Measurements from ENCODE around the gene ITGAX.

The ITGAX gene

GRCh38 chr16:31375231-31375630 is 20.3 kb downstream of the ITGAX start:
- DNase-seq = no peak

DNA sequence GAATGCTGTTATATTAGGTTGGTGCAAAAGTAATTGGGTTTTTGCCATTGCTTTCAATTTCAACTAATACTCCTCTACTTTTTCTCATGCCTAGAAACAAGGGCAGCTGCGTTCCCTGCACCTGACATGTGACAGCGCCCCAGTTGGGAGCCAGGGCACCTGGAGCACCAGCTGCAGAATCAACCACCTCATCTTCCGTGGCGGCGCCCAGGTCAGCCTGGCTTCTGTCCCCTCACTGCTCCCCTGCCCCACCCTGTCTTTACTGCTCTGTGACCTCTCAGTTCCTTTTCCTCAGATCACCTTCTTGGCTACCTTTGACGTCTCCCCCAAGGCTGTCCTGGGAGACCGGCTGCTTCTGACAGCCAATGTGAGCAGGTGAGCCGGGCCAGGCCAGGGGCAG is 21.7 kb downstream of the ITGAX start:
- no peak for DNase-seq

- no peak for DNase-seq
Measured at GRCh38 chr16:31377210-31377903, 22.4 kb downstream of the ITGAX start.

DNA sequence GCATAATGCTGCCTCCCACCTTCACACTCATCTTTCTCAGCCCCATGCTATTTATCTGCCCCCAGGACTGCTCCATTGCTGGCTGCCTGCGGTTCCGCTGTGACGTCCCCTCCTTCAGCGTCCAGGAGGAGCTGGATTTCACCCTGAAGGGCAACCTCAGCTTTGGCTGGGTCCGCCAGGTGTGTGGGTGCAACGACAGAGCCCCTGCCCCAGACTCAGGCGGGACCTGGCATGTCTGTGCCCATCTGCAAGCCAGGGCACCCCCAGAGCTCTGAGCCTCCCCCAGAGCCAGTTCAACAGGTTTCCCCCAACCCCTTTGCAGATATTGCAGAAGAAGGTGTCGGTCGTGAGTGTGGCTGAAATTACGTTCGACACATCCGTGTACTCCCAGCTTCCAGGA is 25.2 kb downstream of the ITGAX start:
- DNase-seq = no peak

- DNase-seq = peak in 5 of 14 donors; percentile 2 to 55 (median 14)
Measured at GRCh38 chr16:31382485-31383161, 27.6 kb downstream of the ITGAX start.

DNA sequence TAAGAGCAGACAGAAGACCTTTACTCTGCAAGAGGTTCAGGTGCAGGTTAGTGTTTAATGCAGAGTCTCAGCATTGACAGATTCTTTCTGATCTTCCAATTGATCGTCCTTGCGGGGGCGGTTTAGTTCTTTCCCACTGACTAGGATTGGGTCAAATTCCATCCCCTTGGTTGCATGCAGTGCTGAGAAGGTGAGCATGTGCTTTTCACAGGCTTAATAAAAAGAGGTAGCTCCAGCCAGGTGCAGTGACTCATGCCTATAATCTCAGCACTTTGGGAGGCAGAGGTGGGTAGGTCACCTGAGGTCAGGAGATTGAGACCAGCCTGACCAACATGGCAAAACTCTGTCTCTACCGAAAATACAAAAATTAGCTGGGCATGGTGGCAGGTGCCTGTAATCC is 30.7 kb downstream of the ITGAX start:
- DNase-seq = no peak

- peak in 1 of 14 donors; percentile 13 for DNase-seq
Measured at GRCh38 chr16:31386157-31386984, 31.4 kb downstream of the ITGAX start.

DNA sequence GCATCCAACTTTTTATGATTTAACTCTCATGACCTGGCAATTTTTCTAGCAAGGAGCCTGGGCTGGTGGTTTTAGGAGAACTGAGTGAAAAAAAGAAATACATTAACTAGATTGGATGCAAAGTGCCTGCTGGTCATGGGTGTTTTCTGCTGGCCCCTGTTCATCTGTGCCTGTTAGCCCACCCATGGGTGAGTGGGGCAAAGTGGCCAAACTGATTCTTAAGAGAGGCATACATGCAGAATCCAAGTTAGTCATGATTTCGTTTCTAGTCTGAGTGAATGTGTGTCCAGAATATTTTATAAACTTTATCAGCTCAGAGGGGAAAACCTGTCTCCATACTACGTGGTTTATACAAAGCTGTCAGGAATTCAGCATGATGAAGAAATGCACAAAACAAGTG is 33.6 kb downstream of the ITGAX start:
- no peak for DNase-seq

GRCh38 chr16:31390504-31391041 is 35.6 kb downstream of the ITGAX start:
- DNase-seq = no peak

- no peak for DNase-seq
Measured at GRCh38 chr16:31393056-31393455, 38.1 kb downstream of the ITGAX start, which contains the start of gene ITGAD. Gene ITGAD, plus strand, starts transcription at chr16:31393335. Its CDS starts 26 bp downstream, at chr16:31393361.

DNA sequence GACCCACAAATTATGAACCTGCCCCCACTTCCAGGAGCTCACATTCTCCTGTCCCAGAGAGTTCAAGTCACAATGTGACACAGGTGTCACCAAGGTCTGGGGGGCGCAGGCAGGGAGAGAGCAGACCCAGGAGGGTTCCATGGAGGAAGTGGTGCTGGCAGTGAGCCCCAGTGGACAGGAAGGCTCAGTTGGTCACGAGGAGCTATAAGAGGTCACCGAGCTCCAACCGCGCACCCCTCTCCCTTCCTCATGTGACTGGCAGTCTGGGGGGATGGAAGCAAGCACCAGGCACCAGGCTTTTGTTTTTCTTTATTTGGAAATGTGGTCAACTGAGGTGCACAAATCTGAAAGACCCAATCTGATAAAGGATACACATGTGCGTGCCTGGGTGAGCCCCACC is 40.7 kb downstream of the ITGAX start:
- DNase-seq = peak in 3 of 14 donors; percentile 2 to 13 (median 6)

GRCh38 chr16:31397096-31397660 is 42.2 kb downstream of the ITGAX start:
- no peak for DNase-seq

DNA sequence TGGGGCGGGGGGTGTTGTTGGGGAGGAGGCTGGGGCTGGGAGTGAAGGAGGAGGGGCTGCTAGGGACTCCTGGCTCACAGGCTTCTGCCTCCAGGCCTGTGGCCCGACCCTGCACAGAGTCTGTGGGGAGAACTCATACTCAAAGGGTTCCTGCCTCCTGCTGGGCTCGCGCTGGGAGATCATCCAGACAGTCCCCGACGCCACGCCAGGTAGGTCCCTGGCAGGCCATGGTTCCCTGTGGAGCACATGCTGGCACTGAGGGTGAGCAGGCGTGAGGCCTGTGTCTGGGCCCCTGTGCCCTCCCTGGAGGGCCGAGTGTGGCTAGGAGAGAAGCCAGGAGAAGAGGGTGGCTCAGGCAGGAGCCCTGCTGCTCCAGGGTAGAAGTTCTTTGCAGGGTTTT is 42.7 kb downstream of the ITGAX start:
- DNase-seq = no peak

DNA sequence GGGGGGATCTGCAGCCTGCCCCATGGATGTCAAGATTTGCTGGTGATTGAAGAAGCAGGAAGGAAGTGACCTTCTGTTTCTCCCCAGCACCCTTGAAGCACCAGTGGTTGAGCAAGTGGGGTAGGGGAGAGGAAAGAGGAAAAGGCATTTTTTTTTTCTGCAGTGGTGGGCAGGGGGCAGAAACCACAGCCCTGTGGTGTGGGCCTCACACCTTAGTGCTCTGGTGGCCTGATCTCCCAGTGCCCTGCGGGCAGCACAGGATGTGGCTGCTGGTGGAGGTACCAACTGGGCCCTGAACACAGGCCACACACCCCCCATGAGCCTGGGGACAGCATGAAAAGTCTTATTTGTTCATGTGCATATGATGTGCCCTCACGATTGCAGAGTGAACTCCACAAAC is 45.2 kb downstream of the ITGAX start:
- no peak for DNase-seq

DNA sequence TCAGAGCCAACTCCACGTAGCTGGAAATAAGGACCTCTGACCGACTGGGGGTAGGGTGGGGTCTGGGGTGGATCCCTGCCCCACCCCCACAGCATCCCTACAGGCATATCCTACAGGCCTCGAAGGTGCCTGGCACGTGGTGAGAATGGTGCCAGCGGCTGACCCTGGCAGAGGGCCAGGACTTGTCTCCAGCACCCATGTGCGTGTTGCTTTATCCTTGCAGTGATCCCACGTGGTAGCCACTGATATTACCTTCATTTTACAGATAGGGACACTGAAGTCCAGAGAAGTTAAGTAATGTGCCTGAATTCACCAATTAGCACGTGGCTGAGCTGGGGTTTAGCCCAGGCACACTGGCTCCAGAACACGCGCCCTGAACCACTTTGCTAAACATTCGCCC is 46.5 kb downstream of the ITGAX start:
- DNase-seq = no peak

GRCh38 chr16:31402687-31403086 is 47.7 kb downstream of the ITGAX start:
- DNase-seq = no peak

DNA sequence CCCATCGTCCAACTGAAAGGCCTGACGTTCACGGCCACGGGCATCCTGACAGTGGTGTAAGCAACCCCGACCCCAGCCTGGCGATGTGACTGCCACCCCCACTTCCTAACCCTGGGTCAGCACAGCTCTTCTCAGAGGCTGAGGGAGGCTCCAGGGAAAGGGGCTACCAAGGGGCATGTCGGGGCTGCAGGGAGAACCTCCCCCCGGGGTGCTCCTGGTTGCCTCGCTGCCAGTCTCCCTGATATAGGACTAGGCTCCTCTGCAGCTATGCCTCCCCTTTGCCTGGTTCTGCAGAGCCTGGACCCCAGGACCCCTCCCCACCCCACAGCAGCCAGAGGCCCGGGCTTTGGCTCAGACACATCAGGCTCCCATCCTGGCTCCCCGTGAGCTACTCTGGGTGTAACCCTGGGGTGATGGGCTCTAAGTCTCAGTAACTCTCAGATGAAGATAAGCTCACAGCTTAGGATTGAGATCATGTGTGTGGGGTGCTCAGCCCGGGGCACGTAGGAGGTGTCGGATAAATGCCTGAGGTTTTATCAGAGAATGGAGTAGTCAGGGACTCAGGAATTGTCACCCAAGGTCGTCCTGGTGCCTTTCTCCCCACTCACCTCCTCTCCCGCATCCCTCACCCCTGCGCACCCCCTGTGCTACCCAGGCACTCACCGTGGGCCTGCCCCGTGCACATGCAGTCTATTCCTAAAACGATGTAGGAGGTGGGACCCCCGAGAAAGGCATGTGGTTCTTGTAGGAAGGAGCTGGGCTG is 48.8 kb downstream of the ITGAX start:
- no peak for DNase-seq

DNA sequence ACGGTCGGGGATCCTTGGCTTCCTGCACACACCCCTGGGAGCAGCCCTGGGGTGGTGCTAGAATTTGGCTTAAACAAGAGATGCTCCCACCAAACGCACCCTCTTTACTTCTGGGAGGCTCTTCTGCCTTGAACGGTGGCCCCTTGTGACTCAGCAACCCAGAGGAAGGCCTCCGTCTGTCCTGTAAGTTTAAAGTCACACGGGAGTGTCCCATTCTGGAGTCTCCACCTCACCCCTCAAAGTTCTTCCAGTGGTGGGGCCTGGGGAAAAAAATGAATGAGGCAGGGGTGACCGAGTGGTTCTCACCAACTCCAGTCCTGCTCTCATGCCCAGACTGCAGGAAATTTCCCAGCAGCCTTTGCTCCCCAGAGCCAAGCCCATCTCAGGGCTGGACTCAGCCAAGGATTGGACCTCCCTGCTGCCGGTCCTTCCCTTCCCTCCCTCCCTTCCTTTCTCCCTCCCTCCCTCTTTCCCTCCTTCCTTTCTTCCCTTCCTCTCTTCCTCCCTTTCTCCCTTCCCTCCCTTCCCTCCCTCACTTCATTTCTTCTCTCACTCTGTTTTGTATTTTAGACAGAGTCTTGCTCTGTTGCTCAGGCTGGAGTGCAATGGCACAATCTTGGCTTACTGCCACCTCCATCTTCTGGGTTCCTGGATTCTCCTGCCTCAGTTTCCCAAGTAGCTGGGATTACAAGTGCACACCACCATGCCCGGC is 49.5 kb downstream of the ITGAX start:
- DNase-seq = no peak

DNA sequence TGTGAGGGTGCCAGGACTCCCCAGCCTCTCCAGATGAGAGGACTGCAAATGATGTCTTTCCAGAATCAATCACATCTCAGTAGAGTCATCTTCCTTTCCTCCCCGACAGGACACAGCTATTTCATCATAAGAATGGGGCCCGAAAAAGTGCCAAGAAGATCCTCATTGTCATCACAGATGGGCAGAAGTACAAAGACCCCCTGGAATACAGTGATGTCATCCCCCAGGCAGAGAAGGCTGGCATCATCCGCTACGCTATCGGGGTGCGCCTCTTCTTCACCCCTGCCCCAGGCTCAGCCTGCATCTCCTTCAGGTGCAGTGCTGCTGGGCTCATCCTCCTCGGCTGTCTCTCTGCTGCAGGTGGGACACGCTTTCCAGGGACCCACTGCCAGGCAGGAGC is 52.4 kb downstream of the ITGAX start:
- no peak for DNase-seq

GRCh38 chr16:31409433-31409832 is 54.5 kb downstream of the ITGAX start:
- DNase-seq = no peak

DNA sequence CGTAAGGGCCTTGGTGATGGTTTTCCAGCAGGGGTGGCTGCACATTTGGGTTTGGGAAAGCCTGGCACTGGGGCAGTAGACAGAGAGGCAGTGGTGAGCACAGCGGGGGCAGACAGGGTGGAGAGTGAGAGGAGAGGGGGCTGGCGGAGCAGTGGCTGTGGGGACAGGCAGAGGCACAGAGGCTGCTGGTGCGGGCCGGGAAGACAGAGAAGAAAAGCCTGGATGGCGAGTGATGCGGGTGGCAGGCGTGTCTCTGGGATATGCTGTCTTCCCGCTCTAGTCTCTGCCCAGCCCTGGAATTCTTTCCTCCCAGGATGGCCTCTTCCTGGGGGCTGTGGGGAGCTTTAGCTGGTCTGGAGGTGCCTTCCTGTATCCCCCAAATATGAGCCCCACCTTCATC is 55.1 kb downstream of the ITGAX start:
- no peak for DNase-seq

All from C1 segment of cervical spinal cord (tissue), 14 donors.